PC-9 (cell line): Measurements from ENCODE around the gene USF1. TPM values are rescaled to one million over a fixed set of nuclear protein-coding genes. Genes with fewer than 3 reads are reported as not detected.

ENCODE experiments used
- BruUV-seq: library from RNA; stranded (reverse); fragments of 400-500 nt; replicated peaks from 2 replicates; lab custom pipeline; 2021; lab: Mats Ljungman, UMichigan
- CTCF ChIA-PET: fragments of 300-600 bp; sonication (Branson Sonifier 250); formaldehyde crosslinking; loops from one replicate; lab custom pipeline; 2022; ENCODE audit warnings: antibody characterized with exemption; lab: Charles Lee
- POLR2A ChIA-PET: fragments of 300-600 bp; sonication (Branson Sonifier 250); formaldehyde crosslinking; loops from one replicate; lab custom pipeline; 2022; ENCODE audit warnings: antibody characterized with exemption; ENCODE audit not compliant: unreplicated experiment; lab: Charles Lee
- DNase-seq, 2 experiments: peaks; one replicate each; pipeline versions ENCODE4 v3.0.0 to v3.0.0-alpha.2; 2015 to 2022; ENCODE audit warnings: mixed read lengths in 1 of 2
- H2AFZ ChIP-seq: fragments of 200-600 bp; sonication (generic); 2 replicates; pipeline ENCODE4 v1.8.1; 2017; ENCODE audit warnings: antibody characterized with exemption
- H3F3A ChIP-seq: fragments of 200-600 bp; sonication (generic); 2 replicates; pipeline ENCODE4 v1.8.1; 2017; ENCODE audit warnings: antibody characterized with exemption, mild to moderate bottlenecking, low read depth; ENCODE audit not compliant: insufficient read depth
- H3K27ac ChIP-seq: fragments of 200-600 bp; sonication (generic); 2 replicates; pipeline ENCODE4 v1.6.1; 2016; ENCODE audit warnings: mixed run types
- H3K27me3 ChIP-seq: fragments of 200-600 bp; sonication (generic); 2 replicates; pipeline ENCODE4 v1.6.1; 2016; ENCODE audit warnings: low read depth, mixed run types; ENCODE audit not compliant: insufficient read depth
- H3K36me3 ChIP-seq: fragments of 200-600 bp; sonication (generic); 2 replicates; pipeline ENCODE4 v1.6.1; 2016; ENCODE audit warnings: low read depth, mixed run types
- H3K4me1 ChIP-seq: fragments of 200-600 bp; sonication (generic); replicated peaks from 2 replicates; pipeline ENCODE4 v1.6.1; 2016; ENCODE audit warnings: mixed run types; ENCODE audit not compliant: insufficient read depth
- H3K4me2 ChIP-seq: fragments of 200-600 bp; sonication (generic); 2 replicates; pipeline ENCODE4 v1.6.1; 2017; ENCODE audit warnings: mixed run types
- H3K4me3 ChIP-seq: fragments of 200-600 bp; sonication (generic); 2 replicates; pipeline ENCODE4 v1.6.1; 2016; ENCODE audit warnings: mixed run types
- H3K79me2 ChIP-seq: fragments of 200-600 bp; sonication (generic); 2 replicates; pipeline ENCODE4 v1.6.1; 2017; ENCODE audit warnings: low read depth, mixed run types
- H3K9me2 ChIP-seq: fragments of 200-600 bp; sonication (generic); 2 replicates; pipeline ENCODE4 v1.8.1; 2017; ENCODE audit warnings: mild to moderate bottlenecking; ENCODE audit not compliant: insufficient read depth
- H3K9me3 ChIP-seq: fragments of 200-600 bp; sonication (generic); 2 replicates; pipeline ENCODE4 v1.8.1; 2016; ENCODE audit warnings: low read depth; ENCODE audit not compliant: insufficient read depth
- H4K20me1 ChIP-seq: fragments of 200-600 bp; sonication (generic); 2 replicates; pipeline ENCODE4 v1.8.1; 2017; ENCODE audit not compliant: insufficient read depth
- CTCF ChIP-seq: fragments of 200-600 bp; sonication (generic); conservative IDR thresholded peaks from 2 replicates; pipeline ENCODE4 v1.6.1; 2017; ENCODE audit warnings: mixed run types, antibody characterized with exemption, mild to moderate bottlenecking, moderate library complexity
- EZH2 ChIP-seq: fragments of 200-600 bp; sonication (generic); IDR thresholded peaks from 2 replicates; pipeline ENCODE4 v1.8.0; 2017; ENCODE audit warnings: antibody characterized with exemption, low read depth
- intact Hi-C: fragments of 100-400 bp; cut with micrococcal nuclease; formaldehyde crosslinking; loops from one replicate; pipeline ENCODE4 v1.10.0; 2022; ENCODE audit not compliant: unreplicated experiment
- total RNA-seq: library from RNA; stranded (reverse); gene quantifications from 2 replicates; pipeline ENCODE4 v1.2.3, GENCODE V29; 2021

The USF1 gene
- total RNA-seq, 1 experiment from 2014 or later, result 43.2 TPM

DNA sequence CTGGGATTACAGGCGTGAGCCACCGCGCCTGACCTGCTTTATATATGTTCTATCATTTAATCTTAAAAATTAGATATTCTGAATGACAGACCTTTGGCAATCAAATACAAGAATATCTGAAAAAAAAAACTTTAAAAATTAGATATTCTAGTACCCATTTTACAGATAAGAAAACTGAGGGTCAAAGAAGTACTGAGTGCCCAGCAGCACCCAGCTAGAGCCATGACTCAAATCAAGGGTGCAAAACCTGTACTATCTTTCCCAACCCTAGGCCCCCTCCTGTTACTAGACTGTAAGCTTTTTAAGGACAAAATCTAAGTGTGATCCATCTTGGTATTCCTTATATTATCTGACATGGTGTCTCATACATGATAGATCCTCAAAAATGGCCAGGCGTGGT lies 15.6 kb upstream of the USF1 start:
- no TSS peak for BruUV-seq
- TF ChIP-seq CTCF (no peak), EZH2 (no peak)
- intact Hi-C loops, result no loop called here
- no peaks in the 10 kb centered on the region for H3F3A ChIP-seq
- no peak overlapping the region for H3K27ac ChIP-seq
- no peak overlapping the region for H3K4me3 ChIP-seq
- no peaks in the 10 kb centered on the region for H3K36me3 ChIP-seq
- DNase-seq, result no peak
- H4K20me1 ChIP-seq, result no peaks in the 10 kb centered on the region
- H3K27me3 ChIP-seq, result no peaks in the 10 kb centered on the region
- POLR2A ChIA-PET, result no interaction called here
- H3K4me2 ChIP-seq, result no peak overlapping the region
- no peaks in the 10 kb centered on the region for H3K9me2 ChIP-seq
- CTCF ChIA-PET, result no interaction called here
- H3K79me2 ChIP-seq, result no peaks in the 10 kb centered on the region
- H3K4me1 ChIP-seq, result no peaks in the 10 kb centered on the region
- no peaks in the 10 kb centered on the region for H3K9me3 ChIP-seq
- H2AFZ ChIP-seq, result no peak overlapping the region

- Histone ChIP-seq H3K27ac (no peak overlapping the region), H3K4me3 (no peak overlapping the region), H4K20me1 (no peaks in the 10 kb centered on the region), H3K9me3 (no peaks in the 10 kb centered on the region), H3F3A (no peaks in the 10 kb centered on the region), H3K9me2 (no peaks in the 10 kb centered on the region), H3K4me1 (no peaks in the 10 kb centered on the region), H2AFZ (no peak overlapping the region), H3K79me2 (no peaks in the 10 kb centered on the region), H3K36me3 (no peaks in the 10 kb centered on the region), H3K4me2 (no peak overlapping the region), H3K27me3 (no peaks in the 10 kb centered on the region)
- no peak for TF ChIP-seq CTCF
- no peak for TF ChIP-seq EZH2
- CTCF ChIA-PET, result no interaction called here
- intact Hi-C loops, result no loop called here
- DNase-seq, result no peak
- POLR2A ChIA-PET, result no interaction called here
- no TSS peak for BruUV-seq
Observed at GRCh38 chr1:161059293-161059692, 13.5 kb upstream of the USF1 start.

- Histone ChIP-seq H3K27me3 (no peaks in the 10 kb centered on the region), H3K9me2 (no peaks in the 10 kb centered on the region), H3F3A (no peaks in the 10 kb centered on the region), H3K4me2 (no peak overlapping the region), H3K27ac (no peak overlapping the region), H3K4me3 (no peak overlapping the region), H3K4me1 (no peaks in the 10 kb centered on the region), H3K9me3 (no peaks in the 10 kb centered on the region), H2AFZ (no peak overlapping the region), H3K36me3 (no peaks in the 10 kb centered on the region), H3K79me2 (no peaks in the 10 kb centered on the region), H4K20me1 (no peaks in the 10 kb centered on the region)
- ChIA-PET CTCF (no interaction called here), POLR2A (interaction anchor here (0.9 kb wide), 1 partner anchor 65 kb away, joined by 3 read pairs; no protein-coding TSS in a partner anchor)
- intact Hi-C loops, result no loop called here
- no peak for TF ChIP-seq EZH2
- peak; percentile 35; the same call in 1 of the 2 replicates for TF ChIP-seq CTCF
- BruUV-seq, result no TSS peak
- DNase-seq, result no peak
Observed at GRCh38 chr1:161054805-161055204, 9.0 kb upstream of the USF1 start.
